Measurements from ENCODE around the gene GSTM3. TPM values are rescaled to one million over a fixed set of nuclear protein-coding genes. Genes with fewer than 3 reads are reported as not detected.

The GSTM3 gene
- total and polyA plus RNA-seq, 2 of the 13 experiments (the other 11 are each of a cell fraction or from before 2014, with no cell fraction given) = 127 to 142 TPM

GRCh38 chr1:109716570-109717090 lies 24.2 kb downstream of the GSTM3 start:
- Histone ChIP-seq H3K4me1 (ENCODE audit: insufficient read depth, low read length) (no peaks in the 10 kb centered on the region), H3K9me3 (ENCODE audit: low read length) (no peaks in the 10 kb centered on the region), H3K4me3 (replicated peaks in 1 of 3; ENCODE audit: insufficient read depth in 1 of 3, low read depth in 2 of 3, low read length in 3 of 3) (no peak overlapping the region), H3K79me2 (ENCODE audit: insufficient read depth, low read length) (no peaks in the 10 kb centered on the region), H3K4me2 (ENCODE audit: low read depth, low read length) (no peak overlapping the region), H3K27me3 (ENCODE audit: control insufficient read depth in 1 of 2, insufficient read depth in 2 of 2, low read length in 2 of 2) (peaks cover 3 to 35% of the 10 kb centered on the region in 2 experiments; a peak in 3 of 5 replicates), H2AFZ (ENCODE audit: low read length) (no peak overlapping the region), H3K27ac (ENCODE audit: extremely low read length, insufficient read depth, low read length) (no peak overlapping the region), H4K20me1 (ENCODE audit: insufficient read depth, low read length) (no peaks in the 10 kb centered on the region), H3K36me3 (replicated peaks in 1 of 2; ENCODE audit: control insufficient read depth in 1 of 2, insufficient read depth in 2 of 2, low read length in 2 of 2) (no peaks in the 10 kb centered on the region), H3K9ac (ENCODE audit: insufficient read depth, low read depth, low read length) (no peak overlapping the region)
- ChIA-PET POLR2A (no interaction called here), CTCF (ENCODE audit: low intra/inter-chr PET ratio, low total read pairs) (no interaction called here)
- WGBS (ENCODE audit: low lambda C conversion rate) = 7% methylated on average over 3 of the region's 3 CpGs
- no peak for FAIRE-seq
- DNase-seq (ENCODE audit: low spot score) = no peak
- TF ChIP-seq ZNF382 (CRISPR knock-in tag; IDR thresholded peaks at IDR 0.05; ENCODE audit: borderline replicate concordance) (no peak), ADNP (CRISPR knock-in tag; IDR thresholded peaks at IDR 0.05) (no peak), IKZF5 (CRISPR knock-in tag; IDR thresholded peaks at IDR 0.05) (no peak), KLF11 (CRISPR knock-in tag; IDR thresholded peaks at IDR 0.05) (no peak), DNMT3B (CRISPR knock-in tag; conservative IDR thresholded peaks at IDR 0.05) (no peak)
- in situ Hi-C loops (cut with HindIII; ENCODE audit: extremely low pct_ligation_motif_present, low pct_unique_long_range_greater_than_20kb) (loop anchor here (5.0 to 10.0 kb wide), 3 partner anchors 52 to 172 kb away; partner anchors contain the start of genes GNAI3 and GSTM2), intact Hi-C loops (cut with micrococcal nuclease; ENCODE audit: unreplicated experiment) (loop anchor here (10.0 kb wide), 1 partner anchor 268 kb away; the partner anchor contains the start of gene AHCYL1)
- BruUV-seq (replicated peaks) = no TSS peak
- ATAC-seq = no peak

- H3K36me3 ChIP-seq (replicated peaks in 1 of 2; ENCODE audit: control insufficient read depth in 1 of 2, insufficient read depth in 2 of 2, low read length in 2 of 2) = no peaks in the 10 kb centered on the region
- no peaks in the 10 kb centered on the region for H3K9me3 ChIP-seq (ENCODE audit: low read length)
- 42% methylated on average over 3 of the region's 3 CpGs for WGBS (ENCODE audit: low lambda C conversion rate)
- H3K9ac ChIP-seq (ENCODE audit: insufficient read depth, low read depth, low read length) = no peak overlapping the region
- H3K27ac ChIP-seq (ENCODE audit: extremely low read length, insufficient read depth, low read length) = no peak overlapping the region
- no peaks in the 10 kb centered on the region for H4K20me1 ChIP-seq (ENCODE audit: insufficient read depth, low read length)
- H3K4me1 ChIP-seq (ENCODE audit: insufficient read depth, low read length) = no peaks in the 10 kb centered on the region
- no TSS peak for BruUV-seq (replicated peaks)
- no peak overlapping the region for H3K4me2 ChIP-seq (ENCODE audit: low read depth, low read length)
- H3K79me2 ChIP-seq (ENCODE audit: insufficient read depth, low read length) = no peaks in the 10 kb centered on the region
- in situ Hi-C loops (cut with HindIII; ENCODE audit: extremely low pct_ligation_motif_present, low pct_unique_long_range_greater_than_20kb) = loop anchor here (5.0 to 10.0 kb wide), 3 partner anchors 51 to 171 kb away; partner anchors contain the start of genes GNAI3 and GSTM2
- DNase-seq (ENCODE audit: low spot score) (no peak), ATAC-seq (no peak), FAIRE-seq (no peak)
- TF ChIP-seq SOX13 (IDR thresholded peaks at IDR 0.05) (no peak), SOX13 (CRISPR knock-in tag; conservative IDR thresholded peaks at IDR 0.05 in 1 of 2, IDR thresholded peaks at IDR 0.05 in 1 of 2) (no peak), MAFF (IDR thresholded peaks at IDR 0.05; ENCODE audit: low read depth, low read length) (0 out of 2 replicates have a peak, but pooled peaks have one; percentile 20), MAFK (conservative IDR thresholded peaks at IDR 0.05 in 1 of 2, IDR thresholded peaks at IDR 0.05 in 1 of 2; ENCODE audit: low read length in 2 of 2) (peak; percentile 37 to 69; a peak in 3 of 4 replicates)
- no peak overlapping the region for H2AFZ ChIP-seq (ENCODE audit: low read length)
- intact Hi-C loops (cut with micrococcal nuclease; ENCODE audit: unreplicated experiment) = loop anchor here (10.0 kb wide), 1 partner anchor 269 kb away; the partner anchor contains the start of gene AHCYL1
- CTCF ChIA-PET (ENCODE audit: low intra/inter-chr PET ratio, low total read pairs) = no interaction called here
- H3K27me3 ChIP-seq (ENCODE audit: control insufficient read depth in 1 of 2, insufficient read depth in 2 of 2, low read length in 2 of 2) = peaks cover 3 to 35% of the 10 kb centered on the region in 2 experiments; a peak in 3 of 5 replicates
- POLR2A ChIA-PET = no interaction called here
- no peak overlapping the region for H3K4me3 ChIP-seq (replicated peaks in 1 of 3; ENCODE audit: insufficient read depth in 1 of 3, low read depth in 2 of 3, low read length in 3 of 3)
Observed at GRCh38 chr1:109716121-109716520, 24.7 kb downstream of the GSTM3 start.

Data from HepG2 (cell line).